Keratinocyte (primary cell): ENCODE measurements around the gene GRB2. TPM values are rescaled to one million over a fixed set of nuclear protein-coding genes. Genes with fewer than 3 reads are reported as not detected.

Experiments used
- DNase-seq: peaks from one replicate; pipeline ENCODE4 v3.0.0-alpha.2; 2011; ENCODE audit warnings: low read depth, missing footprints, low spot score
- FAIRE-seq: peaks from 2 replicates; lab custom pipeline; 2011; peaks lifted over from hg19 to GRCh38; lab: Jason Lieb, UNC
- H2AFZ ChIP-seq: 2 replicates; pipeline ENCODE4 v1.6.0; 2012; ENCODE audit warnings: low read length, control low read depth, inconsistent platforms; ENCODE audit not compliant: control insufficient read depth
- H3K27ac ChIP-seq: 2 replicates; pipeline ENCODE4 v1.5.1; 2011; ENCODE audit warnings: low read length; ENCODE audit not compliant: control insufficient read depth, insufficient read depth
- H3K27me3 ChIP-seq: 3 replicates; pipeline ENCODE4 v1.6.0; 2011; ENCODE audit warnings: low read length; ENCODE audit not compliant: control insufficient read depth, insufficient read depth; ENCODE audit errors: extremely low read depth
- H3K36me3 ChIP-seq, 2 experiments: 2 replicates in 1 of 2; 3 replicates in 1 of 2; pipeline ENCODE4 v1.5.1; 2011; ENCODE audit warnings: low read length in 2 of 2, mild to moderate bottlenecking in 1 of 2; ENCODE audit not compliant: control insufficient read depth in 2 of 2, insufficient read depth in 2 of 2; ENCODE audit errors: extremely low read depth in 1 of 2
- H3K4me1 ChIP-seq: 3 replicates; pipeline ENCODE4 v1.5.1; 2011; ENCODE audit warnings: low read length; ENCODE audit not compliant: control insufficient read depth, insufficient read depth; ENCODE audit errors: extremely low read depth
- H3K4me2 ChIP-seq: 3 replicates; pipeline ENCODE4 v1.6.0; 2011; ENCODE audit warnings: low read depth, low read length; ENCODE audit not compliant: control insufficient read depth, insufficient read depth; ENCODE audit errors: extremely low read depth
- H3K4me3 ChIP-seq, 3 experiments: fragments of 200-600 bp in 1 of 3; sonication (generic) in 1 of 3; 2 replicates in 2 of 3; 3 replicates in 1 of 3; pipeline ENCODE4 v1.5.1; 2011 to 2016; ENCODE audit warnings: low read length in 3 of 3, mild to moderate bottlenecking in 3 of 3, control low read depth in 2 of 3, inconsistent platforms in 1 of 3, low read depth in 1 of 3, mixed read lengths in 1 of 3, mixed run types in 1 of 3, moderate library complexity in 1 of 3; ENCODE audit not compliant: control insufficient read depth in 2 of 3, insufficient read depth in 2 of 3; ENCODE audit errors: extremely low read depth in 1 of 3
- H3K79me2 ChIP-seq: 2 replicates; pipeline ENCODE4 v1.6.0; 2012; ENCODE audit warnings: low read length; ENCODE audit not compliant: control insufficient read depth, insufficient read depth
- H3K9ac ChIP-seq: 3 replicates; pipeline ENCODE4 v1.6.0; 2011; ENCODE audit warnings: low read length; ENCODE audit not compliant: control insufficient read depth, insufficient read depth; ENCODE audit errors: extremely low read depth
- H3K9me1 ChIP-seq: 3 replicates; pipeline ENCODE4 v1.6.0; 2011; ENCODE audit warnings: low read length; ENCODE audit not compliant: control insufficient read depth, insufficient read depth; ENCODE audit errors: extremely low read depth
- H3K9me3 ChIP-seq: 2 replicates; pipeline ENCODE4 v1.5.1; 2012; ENCODE audit warnings: low read depth, low read length; ENCODE audit not compliant: control insufficient read depth
- H4K20me1 ChIP-seq: 3 replicates; pipeline ENCODE4 v1.6.0; 2011; ENCODE audit warnings: low read length; ENCODE audit not compliant: control insufficient read depth, insufficient read depth; ENCODE audit errors: extremely low read depth
- CTCF ChIP-seq, 3 experiments: IDR thresholded peaks in 1 of 3; conservative IDR thresholded peaks in 1 of 3; optimal IDR thresholded peaks in 1 of 3; 2 replicates in 2 of 3; 3 replicates in 1 of 3; pipeline versions ENCODE3 to v1.5.1; 2011; ENCODE audit warnings: low read length in 3 of 3, mild to moderate bottlenecking in 3 of 3, moderate library complexity in 2 of 3, control low read depth in 1 of 3, inconsistent platforms in 1 of 3; ENCODE audit not compliant: insufficient read depth in 2 of 3; ENCODE audit errors: extremely low read depth in 1 of 3
- EZH2 ChIP-seq: IDR thresholded peaks from one replicate; pipeline ENCODE4 v1.6.1; 2012; ENCODE audit warnings: inconsistent platforms, mild to moderate bottlenecking, low read length, moderate library complexity
- dilution Hi-C: fragments of 300-500 bp; cut with MboI; formaldehyde crosslinking; loops from one replicate; pipeline ENCODE4 v1.7.0; 2020; ENCODE audit warnings: low sequenced_read_pairs; ENCODE audit not compliant: extremely low pct_ligation_motif_present
- polyA plus RNA-seq, 5 experiments: library from polyadenylated mRNA; depleted of rRNA in 3 of 5; stranded (reverse) in 3 of 5; stranded (forward) in 1 of 5; unstranded in 1 of 5; fragments of >200 nt; gene quantifications; 1 replicate in 1 of 5; 2 replicates in 3 of 5; 3 replicates in 1 of 5; pipeline versions ENCODE4 v1.2.1 to v1.2.3, GENCODE V29; 2011 to 2012; ENCODE audit warnings: missing spikeins in 2 of 5, low read depth in 1 of 5, low replicate concordance in 1 of 5

Gene GRB2
- polyA plus RNA-seq, 1 donor (not counting 4 experiments of a cell fraction or from before 2014, with no cell fraction given): 62.0 TPM

GRCh38 chr17:75350706-75351105 lies 54.8 kb downstream of the GRB2 start:
- dilution Hi-C loops: no loop called here
- Histone ChIP-seq H3K36me3 (peaks cover 0 to 1% of the 10 kb centered on the region in 2 experiments), H3K9me1 (no peaks in the 10 kb centered on the region), H3K27me3 (no peaks in the 10 kb centered on the region), H2AFZ (no peak overlapping the region), H4K20me1 (peaks cover 8% of the 10 kb centered on the region), H3K4me3 (no peak overlapping the region), H3K9ac (no peak overlapping the region), H3K27ac (no peak overlapping the region), H3K4me2 (no peak overlapping the region), H3K79me2 (peaks cover 69% of the 10 kb centered on the region), H3K9me3 (no peaks in the 10 kb centered on the region), H3K4me1 (peaks cover 13% of the 10 kb centered on the region)
- DNase-seq (no peak), FAIRE-seq (no peak)
- no peak for TF ChIP-seq EZH2
- TF ChIP-seq CTCF (optimal IDR thresholded peaks at IDR 0.05 in 1 of 3, IDR thresholded peaks at IDR 0.05 in 1 of 3, conservative IDR thresholded peaks at IDR 0.05 in 1 of 3; ENCODE audit: extremely low read depth in 1 of 3, insufficient read depth in 2 of 3, low read length in 3 of 3): no peak

- FAIRE-seq (no peak), DNase-seq (no peak)
- H3K4me3 ChIP-seq: no peak overlapping the region
- no peaks in the 10 kb centered on the region for H3K9me1 ChIP-seq
- H3K27me3 ChIP-seq: no peaks in the 10 kb centered on the region
- no peak overlapping the region for H2AFZ ChIP-seq
- peaks cover 0 to 1% of the 10 kb centered on the region in 2 experiments for H3K36me3 ChIP-seq
- dilution Hi-C loops: no loop called here
- no peak overlapping the region for H3K9ac ChIP-seq
- no peaks in the 10 kb centered on the region for H3K9me3 ChIP-seq
- no peak overlapping the region for H3K27ac ChIP-seq
- peaks cover 8% of the 10 kb centered on the region for H4K20me1 ChIP-seq
- peaks cover 70% of the 10 kb centered on the region for H3K79me2 ChIP-seq
- no peak overlapping the region for H3K4me2 ChIP-seq
- H3K4me1 ChIP-seq: peaks cover 13% of the 10 kb centered on the region
- TF ChIP-seq EZH2 (no peak), CTCF (optimal IDR thresholded peaks at IDR 0.05 in 1 of 3, IDR thresholded peaks at IDR 0.05 in 1 of 3, conservative IDR thresholded peaks at IDR 0.05 in 1 of 3; ENCODE audit: extremely low read depth in 1 of 3, insufficient read depth in 2 of 3, low read length in 3 of 3) (no peak)
Observed at GRCh38 chr17:75350029-75350428, 55.4 kb downstream of the GRB2 start.
